DOHH2 (cell line): Measurements from ENCODE around the gene MVP.

Source experiments
- EZH2phosphoT487 ChIP-seq: fragments of 200-600 bp; sonication (generic); IDR thresholded peaks from 2 replicates; pipeline ENCODE4 v1.6.1; 2017; ENCODE audit warnings: borderline replicate concordance, mild to moderate bottlenecking, antibody characterized with exemption, low read length, moderate library complexity, mixed read lengths
- TF ChIP-seq, protein P1 (sequence below): fragments of 200-600 bp; sonication (generic); IDR thresholded peaks from one replicate; pipeline ENCODE4 v1.5.1; 2014; ENCODE audit warnings: antibody characterized with exemption, mild to moderate bottlenecking, low read depth, low read length; ENCODE audit not compliant: poor library complexity, severe bottlenecking

DNA sequence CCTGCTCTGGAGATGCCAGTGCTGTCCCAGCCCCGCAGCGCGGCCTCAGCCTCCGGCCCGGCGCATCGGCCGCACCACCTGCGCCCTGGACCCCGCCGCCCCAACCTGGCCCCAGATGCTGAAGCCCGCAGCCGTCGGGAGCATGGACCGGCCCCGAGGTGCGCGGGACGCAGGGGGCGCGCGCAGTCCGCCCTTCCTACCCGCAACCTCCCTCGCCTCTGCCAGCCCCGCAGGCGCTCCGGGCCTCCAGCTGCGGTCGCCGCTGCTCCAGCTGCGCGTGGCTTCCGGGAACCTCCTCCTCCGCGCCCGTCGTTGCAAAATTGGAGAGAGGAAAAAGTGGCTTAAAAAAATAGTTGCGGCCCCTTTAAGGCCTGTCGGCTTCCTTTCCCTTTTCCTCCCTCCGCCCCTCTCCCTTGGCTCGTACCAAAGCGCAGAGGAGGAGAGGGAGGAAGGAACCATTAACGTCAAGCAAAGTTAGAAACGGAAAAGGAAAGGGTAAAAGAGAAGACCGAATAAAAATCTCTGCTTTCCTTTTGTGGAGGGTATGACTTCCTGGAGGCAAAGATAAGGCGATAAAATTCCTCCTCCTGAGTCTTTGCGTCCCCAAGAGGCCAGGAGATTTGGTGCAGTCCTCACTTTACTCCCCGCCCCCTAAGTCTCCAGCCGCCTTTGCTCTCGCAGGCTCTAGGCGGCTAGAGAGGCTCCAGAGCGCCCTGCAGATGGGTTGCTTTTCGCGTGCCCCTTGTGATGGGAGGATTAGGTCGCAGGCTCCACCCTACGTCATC lies 42.8 kb downstream of the MVP start, which contains the start of gene CDIPT:
- TF ChIP-seq, protein P1, sequence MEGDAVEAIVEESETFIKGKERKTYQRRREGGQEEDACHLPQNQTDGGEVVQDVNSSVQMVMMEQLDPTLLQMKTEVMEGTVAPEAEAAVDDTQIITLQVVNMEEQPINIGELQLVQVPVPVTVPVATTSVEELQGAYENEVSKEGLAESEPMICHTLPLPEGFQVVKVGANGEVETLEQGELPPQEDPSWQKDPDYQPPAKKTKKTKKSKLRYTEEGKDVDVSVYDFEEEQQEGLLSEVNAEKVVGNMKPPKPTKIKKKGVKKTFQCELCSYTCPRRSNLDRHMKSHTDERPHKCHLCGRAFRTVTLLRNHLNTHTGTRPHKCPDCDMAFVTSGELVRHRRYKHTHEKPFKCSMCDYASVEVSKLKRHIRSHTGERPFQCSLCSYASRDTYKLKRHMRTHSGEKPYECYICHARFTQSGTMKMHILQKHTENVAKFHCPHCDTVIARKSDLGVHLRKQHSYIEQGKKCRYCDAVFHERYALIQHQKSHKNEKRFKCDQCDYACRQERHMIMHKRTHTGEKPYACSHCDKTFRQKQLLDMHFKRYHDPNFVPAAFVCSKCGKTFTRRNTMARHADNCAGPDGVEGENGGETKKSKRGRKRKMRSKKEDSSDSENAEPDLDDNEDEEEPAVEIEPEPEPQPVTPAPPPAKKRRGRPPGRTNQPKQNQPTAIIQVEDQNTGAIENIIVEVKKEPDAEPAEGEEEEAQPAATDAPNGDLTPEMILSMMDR: peak; percentile 78
- TF ChIP-seq EZH2phosphoT487: no peak
